ENCODE results near the gene DENND5A.
"Not testable (repeated sequence)": the region's sequence is repeated elsewhere in the genome, so short reads cannot be mapped to it uniquely, and the experiment has no call there.

Gene DENND5A

DNA sequence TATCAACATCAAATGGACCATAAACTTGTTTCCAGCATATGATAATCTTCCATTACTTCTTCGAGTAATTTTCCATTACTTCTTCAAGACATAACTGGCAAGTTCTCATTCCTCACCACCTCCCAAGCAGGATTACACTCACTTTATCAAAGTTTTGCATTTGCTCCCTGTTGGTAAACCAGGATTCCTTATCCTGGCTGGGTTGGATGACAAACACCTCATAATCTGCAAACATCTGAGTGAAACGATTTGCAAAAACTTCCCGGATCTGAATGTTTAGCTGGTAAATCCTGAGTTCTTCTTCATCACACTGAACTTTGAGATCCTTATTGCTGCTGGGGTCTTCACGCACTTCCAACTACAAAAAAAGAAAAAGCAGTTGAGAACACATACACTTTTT lies 86.4 kb downstream of the DENND5A start:
- peaks cover 34% of the 10 kb centered on the region for H3K36me3 Mint-ChIP-seq
- no peak for ATAC-seq
- no peaks in the 10 kb centered on the region for H3K4me1 Mint-ChIP-seq
- DNase-seq (ENCODE audit: low spot score in 2 of 2): no peak
- no peak overlapping the region for H3K27ac Mint-ChIP-seq
- no peaks in the 10 kb centered on the region for H3K9me3 Mint-ChIP-seq
- no peak overlapping the region for H3K4me3 Mint-ChIP-seq

GRCh38 chr11:9177438-9178091 lies 87.6 kb downstream of the DENND5A start:
- Mint-ChIP-seq H3K27ac (no peak overlapping the region), H3K4me3 (no peak overlapping the region), H3K9me3 (no peaks in the 10 kb centered on the region), H3K36me3 (peaks cover 34% of the 10 kb centered on the region), H3K4me1 (no peaks in the 10 kb centered on the region)
- ATAC-seq (no peak), DNase-seq (ENCODE audit: low spot score in 2 of 2) (no peak)

- no peak overlapping the region for H3K27ac Mint-ChIP-seq
- H3K36me3 Mint-ChIP-seq: peaks cover 34% of the 10 kb centered on the region
- no peak overlapping the region for H3K4me3 Mint-ChIP-seq
- no peaks in the 10 kb centered on the region for H3K4me1 Mint-ChIP-seq
- DNase-seq (ENCODE audit: low spot score in 2 of 2) (no peak), ATAC-seq (peak; percentile 95)
- H3K9me3 Mint-ChIP-seq: no peaks in the 10 kb centered on the region
Observed at GRCh38 chr11:9176550-9176949, 88.6 kb downstream of the DENND5A start.

GRCh38 chr11:9176136-9176535 lies 89.0 kb downstream of the DENND5A start:
- Mint-ChIP-seq H3K4me1 (no peaks in the 10 kb centered on the region), H3K27ac (no peak overlapping the region), H3K4me3 (no peak overlapping the region), H3K9me3 (no peaks in the 10 kb centered on the region), H3K36me3 (peaks cover 34% of the 10 kb centered on the region)
- no peak for ATAC-seq
- no peak for DNase-seq (ENCODE audit: low spot score in 2 of 2)

DNA sequence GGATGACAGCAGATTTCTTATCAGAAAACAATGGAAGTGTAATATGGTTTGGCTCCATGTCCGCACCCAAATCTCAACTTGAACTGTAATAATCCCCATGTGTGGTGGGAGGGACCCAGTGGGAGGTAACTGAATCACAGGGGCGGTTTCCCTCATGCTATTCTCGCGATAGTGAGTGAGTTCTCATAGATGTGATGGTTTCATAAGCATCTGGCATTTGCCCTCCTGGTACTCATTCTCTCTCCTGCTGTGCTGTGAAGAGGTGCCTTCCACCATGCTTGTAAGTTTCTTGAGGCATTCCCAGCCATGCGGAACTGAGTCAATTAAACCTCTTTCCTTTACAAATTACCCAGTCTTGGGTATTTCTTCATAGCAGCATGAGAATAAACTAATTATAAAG lies 92.8 kb downstream of the DENND5A start:
- Mint-ChIP-seq H3K9me3 (no peaks in the 10 kb centered on the region), H3K4me1 (peaks cover 8% of the 10 kb centered on the region), H3K4me3 (no peak overlapping the region), H3K27ac (no peak overlapping the region), H3K36me3 (peaks cover 23% of the 10 kb centered on the region)
- DNase-seq (ENCODE audit: low spot score in 2 of 2): no peak
- no peak for ATAC-seq

GRCh38 chr11:9170450-9170849 lies 94.7 kb downstream of the DENND5A start:
- H3K9me3 Mint-ChIP-seq: no peaks in the 10 kb centered on the region
- H3K27ac Mint-ChIP-seq: no peak overlapping the region
- no peak overlapping the region for H3K4me3 Mint-ChIP-seq
- DNase-seq (ENCODE audit: low spot score in 2 of 2) (no peak), ATAC-seq (no peak)
- H3K4me1 Mint-ChIP-seq: peaks cover 8% of the 10 kb centered on the region
- H3K36me3 Mint-ChIP-seq: peaks cover 23% of the 10 kb centered on the region

DNA sequence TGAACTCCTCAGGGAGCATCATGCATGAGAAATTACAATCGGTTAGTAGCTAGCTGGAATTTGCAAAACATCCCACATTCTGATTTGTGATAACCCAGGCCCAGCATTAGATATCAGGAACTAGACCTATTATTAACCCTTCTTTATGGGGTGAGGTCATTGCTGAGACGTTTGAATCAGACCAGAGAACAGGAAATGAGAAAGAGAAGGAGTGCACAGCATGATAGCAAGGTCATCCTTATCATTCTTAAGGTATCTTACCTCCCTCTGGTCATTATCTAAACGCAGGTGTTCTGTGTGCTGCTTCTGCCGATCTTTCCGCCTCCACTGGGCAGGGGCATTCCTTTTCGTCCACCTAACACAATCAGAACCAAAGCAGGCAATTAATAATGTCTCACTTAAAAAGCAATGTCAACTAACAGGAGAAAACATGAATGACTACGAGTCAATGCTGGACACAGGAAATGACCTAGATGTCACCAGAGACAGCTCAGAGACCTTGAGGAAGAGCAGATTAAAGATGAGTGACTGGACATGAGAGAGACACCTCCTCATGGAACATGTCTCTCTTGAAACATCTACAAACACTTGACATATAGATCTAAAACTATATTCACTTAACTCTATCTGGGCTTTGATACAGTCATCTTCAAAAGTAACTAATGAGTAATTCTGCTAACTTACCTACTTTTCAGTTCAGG lies 95.4 kb downstream of the DENND5A start:
- Mint-ChIP-seq H3K36me3 (peaks cover 25% of the 10 kb centered on the region), H3K27ac (no peak overlapping the region), H3K4me3 (no peak overlapping the region), H3K4me1 (peaks cover 8% of the 10 kb centered on the region), H3K9me3 (no peaks in the 10 kb centered on the region)
- DNase-seq (ENCODE audit: low spot score in 2 of 2) (no peak), ATAC-seq (peak; percentile 57)

DNA sequence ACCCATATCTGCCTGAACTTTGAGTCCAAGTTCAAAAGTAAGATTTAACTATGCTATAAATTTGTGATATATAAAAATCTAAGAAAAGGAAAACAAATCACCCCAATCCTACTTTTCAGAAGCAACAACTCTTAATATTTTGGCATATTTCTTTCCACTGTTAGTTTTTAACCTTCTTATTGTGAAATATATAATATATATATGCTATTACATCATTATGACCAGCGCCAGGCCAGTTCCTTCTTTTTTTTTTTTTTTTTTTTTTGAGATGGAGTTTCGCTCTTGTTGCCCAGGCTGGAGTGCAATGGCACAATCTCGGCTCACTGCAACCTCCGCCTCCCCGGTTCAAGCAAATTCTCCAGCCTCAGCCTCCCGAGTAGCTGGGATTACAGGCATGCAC lies 103.2 kb downstream of the DENND5A start:
- DNase-seq (ENCODE audit: low spot score in 2 of 2); ATAC-seq; H3K27ac Mint-ChIP-seq; H3K4me3 Mint-ChIP-seq; H3K9me3 Mint-ChIP-seq: not testable (repeated sequence)
- Mint-ChIP-seq H3K4me1 (peaks cover 15% of the 10 kb centered on the region), H3K36me3 (peaks cover 17% of the 10 kb centered on the region)

DNA sequence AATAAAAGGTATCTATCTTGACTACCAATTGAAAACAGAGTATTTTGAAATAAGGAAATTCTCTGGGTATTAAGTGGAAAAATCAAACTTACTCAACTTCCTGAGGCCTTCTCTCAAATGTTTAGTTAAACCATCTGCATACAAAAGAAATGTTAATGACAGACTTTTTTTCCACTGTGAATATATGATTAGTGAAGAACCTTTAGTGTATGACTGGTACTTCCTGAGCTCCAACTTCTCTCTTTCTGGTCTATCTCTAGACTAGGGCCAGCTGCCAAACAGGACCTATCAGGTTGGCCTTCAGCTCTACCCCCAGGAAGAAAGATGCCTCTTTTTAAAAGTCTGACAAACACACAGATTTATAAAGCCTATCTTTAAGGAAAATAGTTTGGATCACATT lies 105.0 kb downstream of the DENND5A start:
- ATAC-seq: peak; percentile 49
- H3K36me3 Mint-ChIP-seq: peaks cover 8% of the 10 kb centered on the region
- no peak for DNase-seq (ENCODE audit: low spot score in 2 of 2)
- H3K9me3 Mint-ChIP-seq: no peaks in the 10 kb centered on the region
- peaks cover 15% of the 10 kb centered on the region for H3K4me1 Mint-ChIP-seq
- H3K4me3 Mint-ChIP-seq: no peak overlapping the region
- H3K27ac Mint-ChIP-seq: peak overlapping the region; percentile 52

GRCh38 chr11:9158898-9159391 lies 106.2 kb downstream of the DENND5A start:
- Mint-ChIP-seq H3K4me3 (no peak overlapping the region), H3K4me1 (peaks cover 15% of the 10 kb centered on the region), H3K27ac (no peak overlapping the region), H3K36me3 (peaks cover 8% of the 10 kb centered on the region), H3K9me3 (no peaks in the 10 kb centered on the region)
- DNase-seq (ENCODE audit: low spot score in 2 of 2) (no peak), ATAC-seq (peak; percentile 68)

DNA sequence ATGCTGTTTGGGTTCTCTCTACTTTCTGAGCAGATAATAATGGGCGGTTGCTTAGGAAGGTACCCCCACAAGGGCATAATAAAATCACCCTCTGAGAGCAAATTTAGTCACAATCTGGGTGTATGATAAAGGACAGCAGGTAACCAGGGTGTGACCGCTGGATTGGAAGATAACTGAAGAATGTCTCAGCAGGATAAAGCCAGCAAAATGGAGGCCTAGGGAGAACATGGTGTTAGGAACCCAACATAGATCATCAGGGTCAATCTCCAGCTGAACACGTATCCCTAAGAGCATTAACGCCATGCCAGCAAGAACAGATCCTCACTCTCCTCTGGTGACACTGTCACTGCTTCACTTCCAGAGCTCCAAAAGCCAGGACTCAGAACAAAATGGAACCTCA lies 109.2 kb downstream of the DENND5A start:
- DNase-seq (ENCODE audit: low spot score in 2 of 2) (no peak), ATAC-seq (no peak)
- Mint-ChIP-seq H3K4me3 (no peak overlapping the region), H3K36me3 (peaks cover 9% of the 10 kb centered on the region), H3K9me3 (no peaks in the 10 kb centered on the region), H3K27ac (no peak overlapping the region), H3K4me1 (peaks cover 15% of the 10 kb centered on the region)

DNA sequence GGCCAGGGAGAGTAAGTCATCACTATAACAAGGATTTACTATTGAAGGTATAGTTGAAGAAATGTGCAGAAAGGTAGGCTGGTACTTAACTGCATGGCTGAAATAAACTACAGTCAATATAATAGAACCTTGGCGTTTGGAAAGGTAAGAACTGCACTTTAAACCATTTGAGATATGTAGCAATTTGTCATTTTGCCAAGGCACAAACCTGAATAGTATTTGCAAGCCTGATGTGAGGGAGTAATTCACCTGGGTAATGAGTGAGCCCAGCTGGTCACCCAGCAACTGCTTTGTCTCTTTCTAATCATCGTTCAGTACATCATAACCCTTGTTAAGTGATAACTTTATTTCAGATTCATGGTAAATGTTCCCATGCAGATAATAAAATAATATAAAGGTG lies 111.5 kb downstream of the DENND5A start:
- Mint-ChIP-seq H3K4me3 (no peak overlapping the region), H3K9me3 (no peaks in the 10 kb centered on the region), H3K4me1 (peaks cover under 1% of the 10 kb centered on the region), H3K27ac (no peak overlapping the region), H3K36me3 (peaks cover 9% of the 10 kb centered on the region)
- ATAC-seq (no peak), DNase-seq (ENCODE audit: low spot score in 2 of 2) (no peak)

DNA sequence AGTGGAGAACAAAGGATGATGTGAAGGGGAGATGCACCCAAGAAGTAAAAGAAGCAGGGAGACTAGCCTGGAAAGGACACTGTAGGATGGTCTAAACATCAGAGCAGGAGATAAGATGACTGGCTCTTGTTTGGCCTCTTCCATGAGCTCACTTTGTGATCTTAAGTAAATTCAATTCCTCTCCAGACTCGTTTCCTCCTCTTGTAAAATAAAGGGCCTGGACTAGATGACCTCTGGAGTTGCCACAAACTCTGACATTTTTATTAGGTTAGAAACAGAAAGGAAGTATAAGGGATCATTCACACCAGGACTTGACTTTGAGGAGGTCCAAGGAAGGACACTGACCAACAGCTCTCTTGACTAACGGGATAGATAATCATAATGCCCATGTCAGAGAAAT lies 113.5 kb downstream of the DENND5A start:
- H3K4me3 Mint-ChIP-seq: no peak overlapping the region
- no peaks in the 10 kb centered on the region for H3K9me3 Mint-ChIP-seq
- H3K4me1 Mint-ChIP-seq: no peaks in the 10 kb centered on the region
- no peak for DNase-seq (ENCODE audit: low spot score in 2 of 2)
- peaks cover 9% of the 10 kb centered on the region for H3K36me3 Mint-ChIP-seq
- H3K27ac Mint-ChIP-seq: no peak overlapping the region
- no peak for ATAC-seq

DNA sequence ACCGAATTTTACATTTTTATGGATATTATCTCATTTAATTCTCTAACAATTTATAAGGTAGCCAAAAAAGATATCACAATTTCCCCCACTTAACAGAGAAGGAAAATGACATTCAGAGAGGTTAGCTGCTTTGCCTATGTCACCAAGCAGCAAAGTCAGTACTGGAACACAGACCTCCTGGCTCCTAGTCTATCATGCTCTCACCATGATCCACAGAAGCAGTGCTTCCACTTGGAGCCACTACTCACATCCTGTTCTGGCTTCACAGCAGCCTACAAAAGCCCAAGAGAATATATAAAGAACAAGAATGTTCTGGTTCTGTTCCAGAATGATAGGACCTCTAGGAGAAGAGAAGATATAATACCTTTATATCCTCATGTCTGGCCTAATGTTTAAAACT lies 114.2 kb downstream of the DENND5A start:
- Mint-ChIP-seq H3K4me1 (no peaks in the 10 kb centered on the region), H3K27ac (no peak overlapping the region), H3K9me3 (no peaks in the 10 kb centered on the region), H3K36me3 (peaks cover 9% of the 10 kb centered on the region), H3K4me3 (no peak overlapping the region)
- DNase-seq (ENCODE audit: low spot score in 2 of 2) (no peak), ATAC-seq (no peak)

GRCh38 chr11:9150501-9150900 lies 114.6 kb downstream of the DENND5A start:
- no peaks in the 10 kb centered on the region for H3K4me1 Mint-ChIP-seq
- H3K36me3 Mint-ChIP-seq: peaks cover 9% of the 10 kb centered on the region
- DNase-seq (ENCODE audit: low spot score in 2 of 2) (no peak), ATAC-seq (no peak)
- no peak overlapping the region for H3K27ac Mint-ChIP-seq
- no peak overlapping the region for H3K4me3 Mint-ChIP-seq
- no peaks in the 10 kb centered on the region for H3K9me3 Mint-ChIP-seq

GRCh38 chr11:9148727-9149126 lies 116.4 kb downstream of the DENND5A start:
- no peaks in the 10 kb centered on the region for H3K9me3 Mint-ChIP-seq
- ATAC-seq (no peak), DNase-seq (ENCODE audit: low spot score in 2 of 2) (no peak)
- H3K27ac Mint-ChIP-seq: no peak overlapping the region
- H3K4me3 Mint-ChIP-seq: no peak overlapping the region
- H3K4me1 Mint-ChIP-seq: no peaks in the 10 kb centered on the region
- peaks cover 9% of the 10 kb centered on the region for H3K36me3 Mint-ChIP-seq

Data from stimulated activated effector memory CD8-positive, alpha-beta T cell treated with anti-CD3 and anti-CD28 coated beads, Interleukin-12 subunit alpha, Interleukin-12 subunit beta, amount 100 ng/mL, for 72 hours (primary cell).